ENCODE measurements around the gene NELFE.

DNA sequence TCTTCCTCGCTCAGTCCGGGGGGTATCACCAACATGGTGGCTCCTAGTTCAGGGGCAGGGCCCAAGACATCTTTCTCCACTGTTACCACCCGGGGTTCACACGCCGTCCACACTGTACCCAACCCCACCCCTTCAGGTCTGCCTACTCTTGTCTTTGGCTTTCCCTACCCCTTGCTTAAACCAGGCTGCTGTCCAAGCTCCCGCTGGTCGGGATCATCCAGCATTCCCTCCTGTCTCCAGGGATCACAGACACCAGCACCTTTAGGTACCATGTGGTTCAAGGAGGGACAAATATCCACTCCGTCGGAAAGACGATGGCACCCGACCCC is 395 bp downstream of the NELFE start:
- TF ChIP-seq, protein P1, sequence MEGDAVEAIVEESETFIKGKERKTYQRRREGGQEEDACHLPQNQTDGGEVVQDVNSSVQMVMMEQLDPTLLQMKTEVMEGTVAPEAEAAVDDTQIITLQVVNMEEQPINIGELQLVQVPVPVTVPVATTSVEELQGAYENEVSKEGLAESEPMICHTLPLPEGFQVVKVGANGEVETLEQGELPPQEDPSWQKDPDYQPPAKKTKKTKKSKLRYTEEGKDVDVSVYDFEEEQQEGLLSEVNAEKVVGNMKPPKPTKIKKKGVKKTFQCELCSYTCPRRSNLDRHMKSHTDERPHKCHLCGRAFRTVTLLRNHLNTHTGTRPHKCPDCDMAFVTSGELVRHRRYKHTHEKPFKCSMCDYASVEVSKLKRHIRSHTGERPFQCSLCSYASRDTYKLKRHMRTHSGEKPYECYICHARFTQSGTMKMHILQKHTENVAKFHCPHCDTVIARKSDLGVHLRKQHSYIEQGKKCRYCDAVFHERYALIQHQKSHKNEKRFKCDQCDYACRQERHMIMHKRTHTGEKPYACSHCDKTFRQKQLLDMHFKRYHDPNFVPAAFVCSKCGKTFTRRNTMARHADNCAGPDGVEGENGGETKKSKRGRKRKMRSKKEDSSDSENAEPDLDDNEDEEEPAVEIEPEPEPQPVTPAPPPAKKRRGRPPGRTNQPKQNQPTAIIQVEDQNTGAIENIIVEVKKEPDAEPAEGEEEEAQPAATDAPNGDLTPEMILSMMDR (IDR thresholded peaks at IDR 0.05): no peak
- TF ChIP-seq POLR2A (IDR thresholded peaks at IDR 0.05): no peak

Measured in heart left ventricle (tissue), 13 donors.